Hepatocyte (in vitro differentiated cells): ENCODE results near the gene RUNDC3A. TPM values are rescaled to one million over a fixed set of nuclear protein-coding genes. Genes with fewer than 3 reads are reported as not detected.

ENCODE experiments used
- DNase-seq: peaks from one replicate; pipeline ENCODE4 v3.0.0-alpha.2; 2016; ENCODE audit warnings: low spot score
- H2AFZ ChIP-seq: fragments of 200-600 bp; sonication (generic); 2 replicates; pipeline ENCODE4 v1.6.0; 2016; ENCODE audit warnings: antibody characterized with exemption, mild to moderate bottlenecking
- H3K27ac ChIP-seq: fragments of 200-600 bp; sonication (generic); 2 replicates; pipeline ENCODE4 v1.5.1; 2016; ENCODE audit warnings: mild to moderate bottlenecking
- H3K27me3 ChIP-seq: fragments of 200-600 bp; sonication (generic); 2 replicates; pipeline ENCODE4 v1.6.1; 2016
- H3K36me3 ChIP-seq: fragments of 200-600 bp; sonication (generic); replicated peaks from 2 replicates; pipeline ENCODE4 v1.5.1; 2016; ENCODE audit warnings: low read depth; ENCODE audit not compliant: insufficient read depth
- H3K4me1 ChIP-seq: fragments of 200-600 bp; sonication (generic); 2 replicates; pipeline ENCODE4 v1.5.1; 2016; ENCODE audit warnings: mild to moderate bottlenecking, moderate library complexity; ENCODE audit not compliant: insufficient read depth
- H3K4me2 ChIP-seq: fragments of 200-600 bp; sonication (generic); 2 replicates; pipeline ENCODE4 v1.6.0; 2016
- H3K4me3 ChIP-seq: fragments of 200-600 bp; sonication (generic); 2 replicates; pipeline ENCODE4 v1.5.1; 2016; ENCODE audit warnings: mild to moderate bottlenecking
- H3K79me2 ChIP-seq: fragments of 200-600 bp; sonication (generic); 2 replicates; pipeline ENCODE4 v1.6.0; 2017; ENCODE audit warnings: mild to moderate bottlenecking
- H3K9me2 ChIP-seq: fragments of 200-600 bp; sonication (generic); replicated peaks from 2 replicates; pipeline ENCODE4 v1.6.0; 2017; ENCODE audit warnings: mild to moderate bottlenecking; ENCODE audit not compliant: insufficient read depth
- H3K9me3 ChIP-seq: fragments of 200-600 bp; sonication (generic); 2 replicates; pipeline ENCODE4 v1.5.1; 2016; ENCODE audit warnings: low read depth, mild to moderate bottlenecking
- H4K20me1 ChIP-seq: fragments of 200-600 bp; sonication (generic); 2 replicates; pipeline ENCODE4 v1.6.0; 2016; ENCODE audit warnings: mild to moderate bottlenecking; ENCODE audit not compliant: insufficient read depth, poor library complexity, severe bottlenecking
- EZH2 ChIP-seq: fragments of 200-600 bp; sonication (generic); IDR thresholded peaks from 2 replicates; pipeline ENCODE4 v1.6.1; 2016; ENCODE audit warnings: antibody characterized with exemption, mild to moderate bottlenecking, borderline replicate concordance
- EZH2phosphoT487 ChIP-seq: fragments of 200-600 bp; sonication (generic); IDR thresholded peaks from one replicate; pipeline ENCODE4 v1.6.1; 2018; ENCODE audit warnings: antibody characterized with exemption, mild to moderate bottlenecking, low read depth, moderate library complexity; ENCODE audit not compliant: unreplicated experiment, severe bottlenecking
- WGBS: methylation state at CpG from one replicate; pipeline ENCODE4 v1.1.6; 2016; ENCODE audit warnings: low lambda C conversion rate; ENCODE audit errors: missing lambda C conversion rate; 5-methylcytosine and 5-hydroxymethylcytosine counted together
- polyA plus RNA-seq: library from polyadenylated mRNA; unstranded; fragments of >200 nt; fragmentation: Nextera tagmentation; extraction: Ambion mirVana; gene quantifications from 2 replicates; pipeline ENCODE4 v1.2.1, GENCODE V29; 2016
- total RNA-seq: library from RNA; depleted of rRNA; stranded (reverse); fragments of >200 nt; gene quantifications from 2 replicates; pipeline ENCODE4 v1.2.3, GENCODE V29; 2014
- TF ChIP-seq, protein P1 (sequence below): fragments of 200-600 bp; sonication (generic); IDR thresholded peaks from 2 replicates; pipeline ENCODE4 v1.5.1; 2016; ENCODE audit warnings: antibody characterized with exemption, mild to moderate bottlenecking; ENCODE audit not compliant: poor library complexity

RUNDC3A gene
- total and polyA plus RNA-seq, 2 experiments from 2014 or later, result 0.40 to 2.1 TPM

DNA sequence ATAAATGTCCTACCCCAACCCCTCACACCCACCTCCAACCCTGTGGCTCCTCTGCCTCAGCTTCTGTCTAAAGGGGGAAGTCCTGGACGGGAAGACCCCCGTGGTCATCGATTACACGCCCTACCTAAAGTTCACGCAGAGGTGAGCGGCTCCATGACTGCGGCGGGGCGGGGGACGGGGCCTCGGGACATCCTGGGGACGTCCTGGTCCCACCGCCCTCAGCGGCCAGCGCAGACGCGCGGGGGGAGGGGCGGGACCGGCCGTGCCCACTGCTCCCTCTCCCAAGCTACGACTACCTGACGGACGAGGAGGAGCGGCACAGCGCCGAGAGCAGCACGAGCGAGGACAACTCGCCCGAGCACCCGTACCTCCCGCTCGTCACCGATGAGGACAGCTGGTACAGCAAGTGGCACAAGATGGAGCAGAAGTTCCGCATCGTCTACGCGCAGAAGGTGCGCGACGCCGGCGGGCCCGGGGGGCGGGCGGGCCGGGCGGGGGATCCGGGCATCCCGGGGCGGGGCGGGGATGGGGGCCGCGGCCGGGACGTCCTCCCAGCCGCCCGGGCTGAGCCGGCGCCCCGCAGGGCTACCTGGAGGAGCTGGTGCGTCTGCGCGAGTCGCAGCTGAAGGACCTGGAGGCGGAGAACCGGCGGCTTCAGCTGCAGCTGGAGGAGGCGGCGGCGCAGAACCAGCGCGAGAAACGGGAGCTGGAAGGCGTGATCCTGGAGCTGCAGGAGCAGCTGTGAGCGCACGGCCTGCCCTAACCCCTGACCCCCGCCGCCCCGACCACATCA is 6.7 kb downstream of the RUNDC3A start:
- 5% methylated on average over 21 of the region's 81 CpGs for WGBS
- DNase-seq, result peak; percentile 77

DNA sequence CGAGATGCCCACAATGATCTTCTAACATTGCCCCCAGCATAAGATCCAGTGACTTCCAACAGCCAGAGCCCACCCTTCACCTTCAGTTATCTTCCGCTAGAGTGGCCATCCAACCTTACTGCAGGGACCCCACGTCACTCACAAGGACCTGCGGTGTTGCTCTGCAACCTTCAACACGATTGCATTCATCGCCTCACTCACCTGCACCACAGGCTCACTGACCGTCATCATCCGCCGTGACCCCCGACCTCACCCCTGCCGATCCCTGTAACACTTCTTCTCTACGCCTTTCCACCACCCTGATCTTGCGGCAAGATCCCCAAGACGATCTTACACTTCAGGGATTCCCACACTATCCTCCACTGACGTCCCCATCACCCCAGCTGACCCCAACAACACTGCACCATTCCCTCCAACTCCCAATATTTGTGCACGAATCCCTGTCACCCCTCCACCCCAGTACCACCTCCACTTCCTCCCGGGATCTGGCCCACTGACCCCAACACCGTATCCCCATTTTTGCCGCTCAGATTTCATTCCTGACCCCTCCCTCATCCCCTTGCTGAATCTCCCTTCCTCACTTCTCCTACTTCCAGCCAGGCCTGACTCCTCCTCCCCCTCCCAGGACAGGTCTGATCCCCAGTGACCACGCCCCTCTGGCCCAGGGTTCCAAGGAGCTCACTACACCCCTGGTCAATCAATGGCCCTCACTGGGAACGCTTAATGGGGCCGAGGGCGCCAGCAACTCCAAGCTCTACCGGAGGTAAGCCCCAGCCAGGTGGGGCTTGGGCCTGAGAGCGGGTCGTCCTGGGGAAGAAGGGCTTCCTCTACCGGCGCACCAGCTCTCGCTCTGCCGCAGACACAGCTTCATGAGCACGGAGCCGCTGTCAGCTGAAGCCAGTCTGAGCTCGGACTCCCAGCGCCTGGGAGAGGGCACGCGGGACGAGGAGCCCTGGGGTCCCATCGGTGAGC is 7.6 kb downstream of the RUNDC3A start:
- no peaks in the 10 kb centered on the region for H3K9me3 ChIP-seq
- H3K4me2 ChIP-seq, result peak overlapping the region; percentile 87

More for the DNA sequence above, 6.7 kb downstream of the RUNDC3A start:
- no peaks in the 10 kb centered on the region for H3K36me3 ChIP-seq
- H3K4me2 ChIP-seq, result peak overlapping the region; percentile 87
- no peak for TF ChIP-seq EZH2
- H3K79me2 ChIP-seq, result no peaks in the 10 kb centered on the region
- no peak overlapping the region for H2AFZ ChIP-seq
- no peak overlapping the region for H3K27ac ChIP-seq
- H3K9me2 ChIP-seq, result no peaks in the 10 kb centered on the region
- H3K27me3 ChIP-seq, result peaks cover 44% of the 10 kb centered on the region
- peaks cover 3% of the 10 kb centered on the region for H3K4me1 ChIP-seq
- H4K20me1 ChIP-seq, result no peaks in the 10 kb centered on the region
- peak overlapping the region; percentile 23 for H3K4me3 ChIP-seq
- no peaks in the 10 kb centered on the region for H3K9me3 ChIP-seq

DNA sequence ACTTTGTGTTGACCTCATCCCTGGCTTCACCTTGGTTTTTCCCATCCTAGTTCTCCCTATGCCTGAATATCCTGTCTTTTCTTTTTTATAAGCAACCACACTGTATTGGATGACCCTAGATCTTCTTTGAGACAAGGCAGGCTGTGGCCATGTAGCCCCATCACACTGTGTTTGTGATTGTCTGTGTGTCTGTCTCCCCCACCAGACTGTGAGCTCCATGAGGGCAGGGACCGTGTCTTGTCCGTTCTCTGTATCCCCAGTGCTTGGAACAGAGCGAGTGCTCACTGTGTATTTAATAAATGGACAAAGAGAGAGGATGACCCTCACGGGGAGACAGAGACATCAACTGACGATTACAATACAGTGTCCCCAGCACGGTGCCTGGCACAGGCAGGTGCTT is 9.1 kb downstream of the RUNDC3A start:
- TF ChIP-seq EZH2 (no peak), EZH2phosphoT487 (no peak)
- TF ChIP-seq, protein P1, sequence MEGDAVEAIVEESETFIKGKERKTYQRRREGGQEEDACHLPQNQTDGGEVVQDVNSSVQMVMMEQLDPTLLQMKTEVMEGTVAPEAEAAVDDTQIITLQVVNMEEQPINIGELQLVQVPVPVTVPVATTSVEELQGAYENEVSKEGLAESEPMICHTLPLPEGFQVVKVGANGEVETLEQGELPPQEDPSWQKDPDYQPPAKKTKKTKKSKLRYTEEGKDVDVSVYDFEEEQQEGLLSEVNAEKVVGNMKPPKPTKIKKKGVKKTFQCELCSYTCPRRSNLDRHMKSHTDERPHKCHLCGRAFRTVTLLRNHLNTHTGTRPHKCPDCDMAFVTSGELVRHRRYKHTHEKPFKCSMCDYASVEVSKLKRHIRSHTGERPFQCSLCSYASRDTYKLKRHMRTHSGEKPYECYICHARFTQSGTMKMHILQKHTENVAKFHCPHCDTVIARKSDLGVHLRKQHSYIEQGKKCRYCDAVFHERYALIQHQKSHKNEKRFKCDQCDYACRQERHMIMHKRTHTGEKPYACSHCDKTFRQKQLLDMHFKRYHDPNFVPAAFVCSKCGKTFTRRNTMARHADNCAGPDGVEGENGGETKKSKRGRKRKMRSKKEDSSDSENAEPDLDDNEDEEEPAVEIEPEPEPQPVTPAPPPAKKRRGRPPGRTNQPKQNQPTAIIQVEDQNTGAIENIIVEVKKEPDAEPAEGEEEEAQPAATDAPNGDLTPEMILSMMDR, result no peak
- Histone ChIP-seq H3K9me2 (no peaks in the 10 kb centered on the region), H3K4me3 (no peak overlapping the region), H3K36me3 (no peaks in the 10 kb centered on the region), H3K9me3 (no peaks in the 10 kb centered on the region), H4K20me1 (no peaks in the 10 kb centered on the region), H3K4me1 (peaks cover 3% of the 10 kb centered on the region), H3K4me2 (no peak overlapping the region), H2AFZ (no peak overlapping the region), H3K27ac (no peak overlapping the region), H3K27me3 (peaks cover 44% of the 10 kb centered on the region), H3K79me2 (no peaks in the 10 kb centered on the region)
- no peak for DNase-seq
- WGBS, result 96% methylated on average over 6 of the region's 6 CpGs

More for the DNA sequence above, 7.6 kb downstream of the RUNDC3A start:
- DNase-seq, result no peak
- H3K27me3 ChIP-seq, result peaks cover 44% of the 10 kb centered on the region
- TF ChIP-seq EZH2 (peak; percentile 47), EZH2phosphoT487 (no peak)
- TF ChIP-seq, protein P1, result no peak
- H3K4me1 ChIP-seq, result peaks cover 3% of the 10 kb centered on the region
- no peak overlapping the region for H2AFZ ChIP-seq
- no peak overlapping the region for H3K27ac ChIP-seq
- H3K9me2 ChIP-seq, result no peaks in the 10 kb centered on the region
- H3K4me3 ChIP-seq, result no peak overlapping the region
- no peaks in the 10 kb centered on the region for H3K36me3 ChIP-seq
- no peaks in the 10 kb centered on the region for H4K20me1 ChIP-seq
- H3K79me2 ChIP-seq, result no peaks in the 10 kb centered on the region
- WGBS, result 6% methylated on average over 37 of the region's 38 CpGs
